GM10847 (cell line): Measurements from ENCODE around the gene TTC39C.

ENCODE experiments used
- POLR2A ChIP-seq: IDR thresholded peaks from 2 replicates; pipeline ENCODE4 v1.6.1; 2011; ENCODE audit not compliant: insufficient read length; ENCODE audit errors: extremely low read depth

Gene TTC39C

GRCh38 chr18:24014062-24014985, at the start of gene TTC39C:
TSS of gene TTC39C (plus strand) at chr18:24014754. CDS start at chr18:24014872, 118 bp downstream.
- TF ChIP-seq POLR2A: peak; percentile 32

- TF ChIP-seq POLR2A: no peak
These were observed 47.6 kb upstream of the TTC39C start for GRCh38 chr18:23966909-23967308.

GRCh38 chr18:23967321-23968089, 47.0 kb upstream of the TTC39C start:
- no peak for TF ChIP-seq POLR2A

GRCh38 chr18:23968638-23969604, 45.6 kb upstream of the TTC39C start:
- TF ChIP-seq POLR2A: no peak

- no peak for TF ChIP-seq POLR2A
These were observed 44.9 kb upstream of the TTC39C start for GRCh38 chr18:23969664-23970063.

GRCh38 chr18:23970161-23971096, 44.1 kb upstream of the TTC39C start:
- no peak for TF ChIP-seq POLR2A

- TF ChIP-seq POLR2A: no peak
These were observed 43.5 kb upstream of the TTC39C start for GRCh38 chr18:23971097-23971440.

- TF ChIP-seq POLR2A: no peak
These were observed 42.8 kb upstream of the TTC39C start for GRCh38 chr18:23971666-23972230.

GRCh38 chr18:23972453-23972852, 42.1 kb upstream of the TTC39C start:
- TF ChIP-seq POLR2A: no peak

GRCh38 chr18:23977103-23977502, 37.5 kb upstream of the TTC39C start:
- TF ChIP-seq POLR2A: no peak

- TF ChIP-seq POLR2A: no peak
These were observed 36.7 kb upstream of the TTC39C start for GRCh38 chr18:23977719-23978483.

- TF ChIP-seq POLR2A: no peak
These were observed 33.1 kb upstream of the TTC39C start for GRCh38 chr18:23981369-23981980.

- no peak for TF ChIP-seq POLR2A
These were observed 32.1 kb upstream of the TTC39C start for GRCh38 chr18:23982155-23983079.
